ENCODE results near the gene GLB1L3. TPM values are rescaled to one million over a fixed set of nuclear protein-coding genes. Genes with fewer than 3 reads are reported as not detected.

The GLB1L3 gene
- total and polyA plus RNA-seq, 2 donors from 2014 or later: 0.06 to 0.17 TPM

DNA sequence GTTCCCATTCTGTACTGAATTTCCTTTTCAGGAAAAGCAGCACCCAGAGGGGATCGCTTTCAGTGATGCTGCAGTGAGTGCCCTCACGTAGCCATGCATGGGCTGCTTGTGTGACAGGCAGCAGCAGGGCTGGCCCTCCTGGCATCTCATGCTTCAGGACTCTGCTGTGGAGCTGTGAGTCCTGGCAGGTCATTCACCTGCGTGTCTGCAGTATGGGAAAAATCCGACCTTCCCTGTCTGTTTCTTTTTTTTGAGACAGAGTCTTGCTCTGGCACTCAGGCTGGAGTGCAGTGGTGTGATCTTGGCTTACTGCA lies 69.0 kb downstream of the GLB1L3 start:
- intact Hi-C loops (cut with DNase I): no loop called here
- no peaks in the 10 kb centered on the region for H3K36me3 ChIP-seq (ENCODE audit: control insufficient read depth in 2 of 3, insufficient read depth in 3 of 3, low read length in 3 of 3)
- H3K4me1 ChIP-seq (ENCODE audit: control insufficient read depth in 2 of 3, insufficient read depth in 2 of 3, low read depth in 1 of 3, low read length in 3 of 3): no peaks in the 10 kb centered on the region
- TF ChIP-seq, protein P1, sequence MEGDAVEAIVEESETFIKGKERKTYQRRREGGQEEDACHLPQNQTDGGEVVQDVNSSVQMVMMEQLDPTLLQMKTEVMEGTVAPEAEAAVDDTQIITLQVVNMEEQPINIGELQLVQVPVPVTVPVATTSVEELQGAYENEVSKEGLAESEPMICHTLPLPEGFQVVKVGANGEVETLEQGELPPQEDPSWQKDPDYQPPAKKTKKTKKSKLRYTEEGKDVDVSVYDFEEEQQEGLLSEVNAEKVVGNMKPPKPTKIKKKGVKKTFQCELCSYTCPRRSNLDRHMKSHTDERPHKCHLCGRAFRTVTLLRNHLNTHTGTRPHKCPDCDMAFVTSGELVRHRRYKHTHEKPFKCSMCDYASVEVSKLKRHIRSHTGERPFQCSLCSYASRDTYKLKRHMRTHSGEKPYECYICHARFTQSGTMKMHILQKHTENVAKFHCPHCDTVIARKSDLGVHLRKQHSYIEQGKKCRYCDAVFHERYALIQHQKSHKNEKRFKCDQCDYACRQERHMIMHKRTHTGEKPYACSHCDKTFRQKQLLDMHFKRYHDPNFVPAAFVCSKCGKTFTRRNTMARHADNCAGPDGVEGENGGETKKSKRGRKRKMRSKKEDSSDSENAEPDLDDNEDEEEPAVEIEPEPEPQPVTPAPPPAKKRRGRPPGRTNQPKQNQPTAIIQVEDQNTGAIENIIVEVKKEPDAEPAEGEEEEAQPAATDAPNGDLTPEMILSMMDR (IDR thresholded peaks at IDR 0.05; ENCODE audit: borderline replicate concordance, extremely low read depth, insufficient read depth): no peak
- no peak overlapping the region for H3K4me3 ChIP-seq (ENCODE audit: low read length in 3 of 3)
- FAIRE-seq: no peak
- H3K27me3 ChIP-seq (ENCODE audit: control insufficient read depth, insufficient read depth, low read length): no peaks in the 10 kb centered on the region
- no peaks in the 10 kb centered on the region for H3K9me3 ChIP-seq (ENCODE audit: control insufficient read depth in 2 of 3, insufficient read depth in 1 of 3, low read length in 3 of 3)
- no peak overlapping the region for H3K27ac ChIP-seq (ENCODE audit: low read depth in 2 of 2, low read length in 2 of 2)
- no peak for DNase-seq
- no peak overlapping the region for H3K9ac ChIP-seq (ENCODE audit: low read length in 3 of 3)

DNA sequence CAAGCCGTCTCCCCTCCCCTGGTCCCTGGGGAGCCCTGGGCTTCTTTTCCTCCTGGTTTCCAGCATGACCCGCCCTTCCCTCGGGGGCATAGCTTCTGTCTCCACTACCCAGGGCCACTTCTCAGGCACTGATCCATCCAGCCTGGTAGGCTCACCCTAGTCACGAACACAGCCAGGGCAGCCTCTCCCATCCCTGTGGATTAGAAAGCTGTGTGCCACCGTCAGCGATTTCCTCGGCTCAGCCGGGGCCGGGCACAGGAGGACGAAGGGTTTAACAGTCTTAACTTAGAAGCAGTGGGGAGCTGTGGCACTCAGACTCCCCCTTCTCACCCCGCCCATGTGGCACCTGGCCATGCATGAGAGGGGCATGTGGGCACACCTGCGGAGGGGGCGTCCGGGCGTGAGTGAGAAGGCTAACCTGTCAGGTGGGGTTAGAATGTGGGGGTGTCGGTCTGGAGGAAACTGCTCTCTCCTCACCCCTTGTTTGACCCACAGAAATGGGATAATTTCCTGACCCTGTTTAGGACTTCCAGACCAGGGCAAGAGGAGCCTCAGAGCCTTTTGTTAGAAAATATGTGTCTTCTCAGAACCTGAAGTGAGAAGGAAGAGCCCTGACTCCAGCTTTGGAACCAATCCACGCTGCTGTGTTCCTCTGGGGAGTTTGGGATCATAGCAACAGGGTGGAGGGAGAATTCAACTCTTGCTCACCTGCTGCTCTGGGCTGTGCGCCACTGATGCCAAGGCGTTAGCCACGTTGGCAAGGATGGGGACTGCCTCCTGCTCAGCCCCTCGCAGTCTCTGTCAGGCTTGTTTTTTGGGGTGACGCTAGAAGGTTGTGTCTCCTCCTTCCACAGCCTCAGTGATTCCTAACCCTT lies 70.2 kb downstream of the GLB1L3 start:
- Histone ChIP-seq H3K9me3 (ENCODE audit: control insufficient read depth in 2 of 3, insufficient read depth in 1 of 3, low read length in 3 of 3) (no peaks in the 10 kb centered on the region), H3K4me1 (ENCODE audit: control insufficient read depth in 2 of 3, insufficient read depth in 2 of 3, low read depth in 1 of 3, low read length in 3 of 3) (no peaks in the 10 kb centered on the region), H3K36me3 (ENCODE audit: control insufficient read depth in 2 of 3, insufficient read depth in 3 of 3, low read length in 3 of 3) (no peaks in the 10 kb centered on the region), H3K27ac (ENCODE audit: low read depth in 2 of 2, low read length in 2 of 2) (no peak overlapping the region), H3K27me3 (ENCODE audit: control insufficient read depth, insufficient read depth, low read length) (no peaks in the 10 kb centered on the region), H3K9ac (ENCODE audit: low read length in 3 of 3) (no peak overlapping the region), H3K4me3 (ENCODE audit: low read length in 3 of 3) (no peak overlapping the region)
- intact Hi-C loops (cut with DNase I): no loop called here
- DNase-seq (peak in 1 of 5 donors; percentile 21), FAIRE-seq (no peak)
- TF ChIP-seq, protein P1 (IDR thresholded peaks at IDR 0.05; ENCODE audit: borderline replicate concordance, extremely low read depth, insufficient read depth): no peak

DNA sequence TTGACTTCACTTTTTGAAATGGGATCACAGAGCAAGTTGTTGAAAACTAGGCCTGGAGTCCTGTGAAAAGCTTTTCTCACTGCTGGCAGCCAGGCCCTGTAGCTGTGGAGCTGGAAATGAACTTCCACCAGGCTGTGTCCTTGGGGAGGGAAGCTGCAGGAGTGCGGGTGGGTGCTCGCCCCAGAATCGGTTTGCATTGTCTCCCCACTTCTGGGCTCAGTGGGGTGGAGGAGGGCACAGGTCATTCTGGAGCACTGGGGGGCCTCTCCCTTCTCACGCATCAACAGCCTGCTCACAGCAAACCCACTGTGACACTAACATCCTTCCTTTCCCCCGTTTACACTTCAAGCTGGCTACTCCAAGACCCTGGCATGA lies 70.8 kb downstream of the GLB1L3 start:
- no peak overlapping the region for H3K9ac ChIP-seq (ENCODE audit: low read length in 3 of 3)
- FAIRE-seq: no peak
- TF ChIP-seq, protein P1 (IDR thresholded peaks at IDR 0.05; ENCODE audit: borderline replicate concordance, extremely low read depth, insufficient read depth): no peak
- H3K27ac ChIP-seq (ENCODE audit: low read depth in 2 of 2, low read length in 2 of 2): no peak overlapping the region
- no peaks in the 10 kb centered on the region for H3K4me1 ChIP-seq (ENCODE audit: control insufficient read depth in 2 of 3, insufficient read depth in 2 of 3, low read depth in 1 of 3, low read length in 3 of 3)
- no peaks in the 10 kb centered on the region for H3K36me3 ChIP-seq (ENCODE audit: control insufficient read depth in 2 of 3, insufficient read depth in 3 of 3, low read length in 3 of 3)
- no peaks in the 10 kb centered on the region for H3K27me3 ChIP-seq (ENCODE audit: control insufficient read depth, insufficient read depth, low read length)
- intact Hi-C loops (cut with DNase I): no loop called here
- peak in 1 of 5 donors; percentile 6 for DNase-seq
- no peak overlapping the region for H3K4me3 ChIP-seq (ENCODE audit: low read length in 3 of 3)
- no peaks in the 10 kb centered on the region for H3K9me3 ChIP-seq (ENCODE audit: control insufficient read depth in 2 of 3, insufficient read depth in 1 of 3, low read length in 3 of 3)

All from kidney (tissue), 14 donors.